ENCODE results near the gene SKIC8.

DNA sequence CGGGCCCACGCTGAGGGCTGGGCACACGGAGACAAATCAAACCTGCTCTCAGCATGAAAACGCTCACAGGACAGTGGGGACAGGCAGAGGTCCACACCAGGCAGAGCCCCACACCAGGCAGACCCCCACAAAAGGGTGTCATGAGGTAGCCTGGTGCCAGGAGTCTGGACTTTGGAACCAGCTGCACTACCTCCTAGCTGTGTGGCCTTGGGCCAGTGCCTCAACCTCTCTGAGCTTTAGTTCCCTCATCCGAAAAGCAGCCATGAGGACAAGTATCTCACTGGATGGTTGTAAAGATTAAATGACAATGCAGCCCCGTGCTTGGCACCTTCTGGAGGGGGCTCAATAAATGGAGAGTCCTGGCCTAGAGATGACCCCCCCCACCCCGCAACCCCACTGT is 24.3 kb upstream of the SKIC8 start:
- TF ChIP-seq, protein P1, sequence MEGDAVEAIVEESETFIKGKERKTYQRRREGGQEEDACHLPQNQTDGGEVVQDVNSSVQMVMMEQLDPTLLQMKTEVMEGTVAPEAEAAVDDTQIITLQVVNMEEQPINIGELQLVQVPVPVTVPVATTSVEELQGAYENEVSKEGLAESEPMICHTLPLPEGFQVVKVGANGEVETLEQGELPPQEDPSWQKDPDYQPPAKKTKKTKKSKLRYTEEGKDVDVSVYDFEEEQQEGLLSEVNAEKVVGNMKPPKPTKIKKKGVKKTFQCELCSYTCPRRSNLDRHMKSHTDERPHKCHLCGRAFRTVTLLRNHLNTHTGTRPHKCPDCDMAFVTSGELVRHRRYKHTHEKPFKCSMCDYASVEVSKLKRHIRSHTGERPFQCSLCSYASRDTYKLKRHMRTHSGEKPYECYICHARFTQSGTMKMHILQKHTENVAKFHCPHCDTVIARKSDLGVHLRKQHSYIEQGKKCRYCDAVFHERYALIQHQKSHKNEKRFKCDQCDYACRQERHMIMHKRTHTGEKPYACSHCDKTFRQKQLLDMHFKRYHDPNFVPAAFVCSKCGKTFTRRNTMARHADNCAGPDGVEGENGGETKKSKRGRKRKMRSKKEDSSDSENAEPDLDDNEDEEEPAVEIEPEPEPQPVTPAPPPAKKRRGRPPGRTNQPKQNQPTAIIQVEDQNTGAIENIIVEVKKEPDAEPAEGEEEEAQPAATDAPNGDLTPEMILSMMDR (conservative IDR thresholded peaks at IDR 0.05), result no peak
- TF ChIP-seq ZFX (IDR thresholded peaks at IDR 0.05), result no peak
